IPS DF 6.9 (cell line): ENCODE measurements around the gene MYCL.
"Not testable (repeated sequence)": the region's sequence is repeated elsewhere in the genome, so short reads cannot be mapped to it uniquely, and the experiment has no call there.

Source experiments
- DNase-seq: peaks from one replicate; pipeline ENCODE4 v3.0.0-alpha.2; 2013; ENCODE audit warnings: low read depth, low spot score
- H3K27ac ChIP-seq: one replicate; pipeline ENCODE4 v1.5.1; 2013; ENCODE audit warnings: low read length, control low read depth
- H3K27me3 ChIP-seq: 2 replicates; pipeline ENCODE4 v1.6.1; 2013; ENCODE audit warnings: mild to moderate bottlenecking, low read length; ENCODE audit not compliant: control insufficient read depth, insufficient read depth
- H3K36me3 ChIP-seq: 2 replicates; pipeline ENCODE4 v1.6.1; 2013; ENCODE audit warnings: low read length; ENCODE audit not compliant: control insufficient read depth, insufficient read depth
- H3K4me1 ChIP-seq: 2 replicates; pipeline ENCODE4 v1.6.1; 2013; ENCODE audit warnings: low read length; ENCODE audit not compliant: control insufficient read depth, insufficient read depth
- H3K4me3 ChIP-seq: 2 replicates; pipeline ENCODE4 v1.5.1; 2013; ENCODE audit warnings: mild to moderate bottlenecking, low read length
- H3K9me3 ChIP-seq: 2 replicates; pipeline ENCODE4 v1.6.1; 2013; ENCODE audit warnings: low read length, inconsistent platforms; ENCODE audit not compliant: control insufficient read depth, insufficient read depth
- WGBS: extraction: QIAGEN DNeasy Blood & Tissue Kit; methylation state at CpG from one replicate; pipeline ENCODE4 v1.1.7; 2013; ENCODE audit warnings: mixed read lengths, missing lambda C conversion rate; ENCODE audit not compliant: insufficient read length, insufficient coverage; 5-methylcytosine and 5-hydroxymethylcytosine counted together

MYCL gene

DNA sequence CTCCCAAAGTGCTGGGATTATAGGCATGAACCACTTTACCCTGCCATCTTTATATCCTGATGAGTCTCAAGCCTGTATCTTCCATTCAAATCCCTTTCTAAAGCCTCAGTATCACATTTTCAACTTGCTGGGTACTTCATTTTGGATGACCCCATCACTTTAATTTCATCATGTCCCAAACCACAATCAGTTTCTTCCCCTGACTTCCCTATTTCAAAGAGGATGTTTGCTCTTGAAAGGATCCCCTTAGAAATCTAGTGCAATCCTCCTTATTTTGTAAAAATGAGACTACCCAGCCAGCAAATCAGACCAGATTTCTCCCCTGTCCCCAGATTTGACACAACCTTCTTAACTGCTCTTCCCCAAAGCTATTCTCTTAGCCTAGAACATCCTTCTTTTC, 11.4 kb downstream of the MYCL start:
- Histone ChIP-seq H3K27me3 (no peaks in the 10 kb centered on the region), H3K36me3 (no peaks in the 10 kb centered on the region), H3K4me3 (no peak overlapping the region), H3K9me3 (no peaks in the 10 kb centered on the region), H3K27ac (no peak overlapping the region), H3K4me1 (peaks cover 8% of the 10 kb centered on the region)
- no peak for DNase-seq

DNA sequence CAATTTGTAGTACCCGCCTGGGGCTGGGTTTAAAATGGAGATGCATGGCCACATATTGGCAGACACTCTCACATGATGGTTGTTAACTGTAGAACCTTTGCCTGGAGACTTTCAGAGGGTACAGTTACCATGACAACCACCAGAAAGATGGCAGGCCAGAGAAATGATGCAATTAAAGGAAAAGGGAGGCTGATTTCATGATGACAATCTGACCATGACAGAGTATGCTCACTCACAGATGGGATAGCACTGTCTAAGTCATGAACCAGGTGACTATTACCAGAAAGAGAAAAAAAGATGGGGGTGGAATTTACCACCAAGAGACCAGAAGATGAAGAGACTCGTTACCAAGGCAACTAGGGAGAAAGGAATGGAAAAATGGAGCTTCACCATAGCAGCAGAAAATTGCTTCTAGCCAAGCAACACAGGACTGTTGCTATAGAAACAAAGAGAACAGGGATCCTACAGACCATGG, 14.9 kb downstream of the MYCL start:
- no CpG with 5 or more reads among the region's 2 CpGs for WGBS
- Histone ChIP-seq H3K36me3 (no peaks in the 10 kb centered on the region), H3K4me1 (no peaks in the 10 kb centered on the region), H3K9me3 (no peaks in the 10 kb centered on the region), H3K4me3 (no peak overlapping the region), H3K27ac (no peak overlapping the region), H3K27me3 (no peaks in the 10 kb centered on the region)
- DNase-seq: no peak

DNA sequence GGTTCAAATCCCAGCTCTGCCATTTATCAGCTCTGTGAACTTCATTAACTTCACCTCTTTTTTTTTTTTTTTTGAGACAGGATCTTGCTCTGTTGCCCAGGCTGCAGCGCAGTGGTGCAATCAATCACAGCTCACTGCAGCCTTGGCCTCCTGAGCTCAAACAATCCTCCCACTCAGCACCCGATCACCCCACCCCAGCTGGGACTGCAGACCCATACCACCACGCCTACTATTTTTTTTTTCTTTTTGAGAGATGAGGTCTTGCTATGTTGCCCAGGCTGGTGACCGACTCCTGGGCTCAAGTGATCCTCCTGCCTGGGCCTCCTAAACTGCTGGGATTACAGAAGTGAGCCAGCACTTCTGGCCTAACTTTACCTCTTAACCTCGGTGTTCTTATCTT, 16.2 kb downstream of the MYCL start:
- WGBS: no CpG with 5 or more reads among the region's 5 CpGs
- Histone ChIP-seq H3K27me3 (no peaks in the 10 kb centered on the region), H3K4me3 (no peak overlapping the region), H3K9me3 (no peaks in the 10 kb centered on the region), H3K4me1 (no peaks in the 10 kb centered on the region), H3K27ac (no peak overlapping the region), H3K36me3 (no peaks in the 10 kb centered on the region)
- DNase-seq: no peak

DNA sequence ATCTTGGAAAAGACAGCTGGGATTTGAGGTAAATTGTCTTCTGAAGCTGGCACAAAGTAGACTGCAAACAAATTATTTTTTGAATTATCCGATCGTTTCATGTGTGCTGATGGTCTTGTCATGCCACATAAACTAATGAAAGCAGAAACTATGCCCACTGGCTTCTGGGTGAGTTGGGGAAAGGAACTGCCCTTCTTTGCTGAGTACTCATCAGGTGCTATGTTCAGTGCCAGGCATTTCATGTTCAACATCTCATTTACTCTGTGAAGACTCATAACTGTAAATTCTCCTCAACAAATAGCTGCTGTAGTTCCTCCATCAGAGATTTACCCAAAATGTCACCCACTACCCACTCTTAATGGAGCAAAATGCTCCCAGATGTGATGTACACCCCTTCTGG, 19.6 kb downstream of the MYCL start:
- Histone ChIP-seq H3K36me3 (no peaks in the 10 kb centered on the region), H3K27me3 (no peaks in the 10 kb centered on the region), H3K9me3 (no peaks in the 10 kb centered on the region), H3K4me1 (no peaks in the 10 kb centered on the region), H3K4me3 (no peak overlapping the region; the same call in 1 of the 2 replicates), H3K27ac (no peak overlapping the region)
- WGBS: no CpG with 5 or more reads among the region's 2 CpGs
- no peak for DNase-seq

DNA sequence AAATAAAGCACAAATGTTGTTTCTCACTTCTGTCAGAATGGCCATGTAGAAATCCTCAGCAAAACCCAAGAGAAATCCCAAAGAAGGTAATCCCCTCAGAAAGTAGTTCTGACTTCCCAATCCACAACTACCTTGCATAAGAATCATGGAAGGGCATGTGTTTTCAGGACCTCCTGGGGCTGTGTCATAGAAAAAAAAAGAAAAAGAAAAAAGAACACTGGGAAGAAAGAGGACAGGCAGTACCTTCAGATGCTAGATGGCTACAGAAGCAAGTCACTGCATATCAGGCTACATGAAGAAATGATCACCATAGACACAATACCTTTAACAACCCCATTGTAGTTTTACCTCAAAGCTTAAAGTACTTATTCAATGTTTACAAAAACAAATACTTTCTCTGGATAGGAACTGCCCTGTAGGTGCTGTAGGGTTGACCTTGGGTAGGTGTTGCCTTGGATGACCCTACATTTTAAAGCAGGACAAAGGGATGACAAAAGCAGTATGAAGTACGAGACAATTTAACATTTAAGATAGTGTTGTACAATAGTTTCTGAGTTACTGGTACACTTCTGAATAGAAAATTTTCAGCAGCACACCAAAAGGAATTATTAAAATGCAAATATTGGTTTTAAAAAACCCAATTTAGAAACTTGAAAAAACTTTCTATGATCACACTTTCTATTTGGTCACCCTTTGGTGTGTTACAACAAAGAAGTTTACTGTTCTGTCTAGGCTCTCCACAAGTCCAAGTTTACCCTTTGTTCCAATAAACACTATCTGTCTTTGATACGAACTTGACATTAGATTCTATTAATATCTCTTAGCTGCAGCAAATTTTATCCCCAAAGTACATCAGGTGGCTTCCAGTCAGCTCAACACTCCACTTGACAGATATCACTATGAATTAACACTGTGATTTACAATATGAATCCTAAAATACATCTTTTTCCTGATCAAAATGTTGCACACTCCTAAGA, 23.4 kb downstream of the MYCL start:
- no CpG with 5 or more reads among the region's 2 CpGs for WGBS
- Histone ChIP-seq H3K4me3 (no peak overlapping the region), H3K27me3 (no peaks in the 10 kb centered on the region), H3K36me3 (no peaks in the 10 kb centered on the region), H3K4me1 (no peaks in the 10 kb centered on the region), H3K27ac (no peak overlapping the region), H3K9me3 (no peaks in the 10 kb centered on the region)
- DNase-seq: no peak

DNA sequence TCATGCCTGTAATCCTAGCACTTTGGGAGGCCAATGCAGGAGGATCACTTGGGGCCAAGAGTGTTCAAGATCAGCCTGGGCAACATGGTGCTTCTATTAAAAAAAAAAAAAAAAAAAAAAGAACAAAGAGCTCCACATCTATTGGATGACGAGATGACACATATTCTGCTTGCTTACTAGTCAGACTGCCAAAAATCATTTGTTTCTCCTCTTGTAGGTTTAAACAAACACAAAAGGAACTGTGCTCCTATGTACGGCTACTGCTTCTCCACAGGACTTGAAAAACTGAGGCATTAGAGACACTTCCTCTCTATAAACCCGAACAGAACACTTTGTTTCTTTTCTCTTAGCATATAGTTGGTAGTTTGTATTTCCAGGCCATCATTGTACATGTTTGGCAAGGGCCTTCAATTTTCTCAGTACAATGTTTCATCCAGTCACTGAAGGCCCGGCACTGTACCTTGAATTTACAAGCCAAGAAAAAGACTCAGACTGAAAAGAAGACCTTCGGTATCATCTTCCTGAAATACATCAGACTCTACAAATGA, 24.4 kb downstream of the MYCL start:
- Histone ChIP-seq H3K27me3 (no peaks in the 10 kb centered on the region), H3K4me1 (no peaks in the 10 kb centered on the region), H3K36me3 (no peaks in the 10 kb centered on the region), H3K4me3 (no peak overlapping the region), H3K27ac (no peak overlapping the region), H3K9me3 (no peaks in the 10 kb centered on the region)
- no CpG with 5 or more reads among the region's 5 CpGs for WGBS
- no peak for DNase-seq

DNA sequence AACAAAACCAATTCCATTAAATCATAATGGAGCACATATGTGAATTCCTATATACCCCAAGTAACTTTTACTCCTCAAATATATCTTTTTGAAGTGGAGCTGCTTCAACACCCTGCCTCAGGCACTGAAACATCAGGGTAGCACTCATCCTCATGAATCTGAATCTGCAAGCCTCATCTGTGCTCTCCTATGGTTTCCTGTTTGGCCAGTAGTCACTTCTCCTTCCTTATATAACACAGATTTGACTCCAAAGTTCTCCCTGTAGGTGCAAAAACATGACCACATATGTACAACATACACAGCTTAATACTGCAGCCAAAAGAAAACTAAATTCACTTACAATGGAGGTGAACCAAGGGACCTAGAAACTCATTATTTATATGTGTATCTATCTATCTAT, 25.6 kb downstream of the MYCL start:
- Histone ChIP-seq H3K4me3 (no peak overlapping the region), H3K4me1 (no peaks in the 10 kb centered on the region), H3K27ac (no peak overlapping the region), H3K27me3 (no peaks in the 10 kb centered on the region), H3K9me3 (no peaks in the 10 kb centered on the region), H3K36me3 (no peaks in the 10 kb centered on the region)
- no peak for DNase-seq

DNA sequence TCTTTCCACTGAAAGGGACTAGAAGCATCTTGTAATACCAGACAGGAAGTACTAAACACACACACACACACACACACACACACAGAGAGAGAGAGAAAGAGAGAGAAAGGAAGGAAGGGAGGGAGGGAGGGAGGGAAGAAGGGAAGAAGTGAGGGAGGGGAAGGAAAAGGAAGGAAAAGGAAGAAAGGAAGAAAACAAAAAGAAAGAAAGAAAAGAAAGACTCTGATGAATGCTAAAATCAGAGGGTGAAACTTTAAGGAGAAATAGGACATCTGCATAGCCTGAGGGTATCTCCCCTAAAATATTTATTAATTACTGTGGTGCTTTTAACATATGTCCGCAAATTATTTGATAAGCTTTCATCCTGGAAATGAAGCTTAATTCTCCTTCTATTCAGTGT, 29.0 kb downstream of the MYCL start:
- H3K27me3 ChIP-seq: no peaks in the 10 kb centered on the region
- H3K36me3 ChIP-seq: no peaks in the 10 kb centered on the region
- H3K9me3 ChIP-seq: no peaks in the 10 kb centered on the region
- no CpG with 5 or more reads among the region's 1 CpG for WGBS
- DNase-seq: no peak
- H3K27ac ChIP-seq: no peak overlapping the region
- no peaks in the 10 kb centered on the region for H3K4me1 ChIP-seq
- no peak overlapping the region for H3K4me3 ChIP-seq

DNA sequence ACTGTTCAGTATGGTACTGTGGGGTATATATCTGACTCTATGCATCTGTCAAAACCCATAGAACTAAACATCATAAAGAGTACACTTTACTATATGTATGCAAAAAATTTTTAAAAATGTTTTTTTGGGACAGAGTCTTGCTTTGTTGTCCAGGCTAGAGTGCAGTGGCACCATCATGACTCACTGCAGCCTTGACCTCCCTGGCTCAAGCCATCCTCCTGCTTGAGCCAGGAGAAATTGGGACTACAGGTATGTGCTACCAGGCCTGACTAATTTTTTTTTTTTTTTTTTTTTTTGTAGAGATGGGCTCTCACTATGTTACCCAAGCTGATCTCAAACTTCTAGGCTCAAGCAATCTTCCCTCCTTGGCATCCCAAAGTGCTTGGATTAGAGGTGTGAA, 29.9 kb downstream of the MYCL start:
- Histone ChIP-seq H3K9me3 (no peaks in the 10 kb centered on the region), H3K4me3 (no peak overlapping the region), H3K4me1 (no peaks in the 10 kb centered on the region), H3K36me3 (no peaks in the 10 kb centered on the region), H3K27ac (no peak overlapping the region), H3K27me3 (no peaks in the 10 kb centered on the region)
- DNase-seq: no peak

DNA sequence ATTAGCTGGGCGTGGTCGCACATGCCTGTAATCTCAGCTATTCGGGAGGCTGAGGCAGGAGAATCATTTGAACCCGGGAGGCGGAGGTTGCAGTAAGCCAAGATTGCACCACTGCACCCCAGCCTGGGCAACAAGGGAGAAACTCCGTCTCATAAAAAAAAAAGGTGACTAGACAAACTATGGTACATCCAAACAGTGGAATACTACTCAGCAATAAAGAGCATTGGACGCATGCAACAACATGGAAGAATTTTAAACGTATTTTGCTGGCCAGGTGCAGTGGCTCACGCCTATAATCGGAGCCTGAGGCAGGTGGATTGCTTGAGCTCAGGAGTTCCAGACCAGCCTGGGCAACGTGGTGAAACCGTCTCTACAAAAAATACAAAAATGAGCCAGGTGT, 30.7 kb downstream of the MYCL start:
- H3K4me3 ChIP-seq, H3K4me1 ChIP-seq, H3K27ac ChIP-seq, H3K36me3 ChIP-seq, H3K9me3 ChIP-seq, H3K27me3 ChIP-seq, DNase-seq: not testable (repeated sequence)
- whole genome bisulfite sequencing: no CpG with 5 or more reads among the region's 12 CpGs
